GM23338 (cell line): Measurements from ENCODE around the gene IMMP2L. TPM values are rescaled to one million over a fixed set of nuclear protein-coding genes. Genes with fewer than 3 reads are reported as not detected.

Source experiments
- ATAC-seq: fragments of 200-7000 bp; cut with Tn5 transposase; 3 replicates; pipeline ENCODE4 v1.9.1; 2020
- DNase-seq: peaks from one replicate; pipeline ENCODE4 v3.0.0-alpha.2; 2015; ENCODE audit warnings: low spot score
- H2AFZ ChIP-seq: fragments of 200-600 bp; sonication (generic); 2 replicates; pipeline ENCODE4 v1.8.0; 2016; ENCODE audit warnings: antibody characterized with exemption, mild to moderate bottlenecking, moderate library complexity
- H3F3A ChIP-seq: fragments of 200-600 bp; sonication (generic); replicated peaks from 2 replicates; pipeline ENCODE4 v1.8.0; 2017; ENCODE audit warnings: antibody characterized with exemption, mixed run types, low read depth
- H3K27ac ChIP-seq: fragments of 200-600 bp; sonication (generic); 2 replicates; pipeline ENCODE4 v1.6.1; 2016; ENCODE audit warnings: low read depth
- H3K27me3 ChIP-seq: fragments of 200-600 bp; sonication (generic); 2 replicates; pipeline ENCODE4 v1.8.0; 2016; ENCODE audit warnings: mild to moderate bottlenecking, mixed run types, moderate library complexity; ENCODE audit not compliant: insufficient read depth
- H3K36me3 ChIP-seq: fragments of 200-600 bp; sonication (generic); 2 replicates; pipeline ENCODE4 v1.8.0; 2016; ENCODE audit warnings: mild to moderate bottlenecking; ENCODE audit not compliant: insufficient read depth
- H3K4me1 ChIP-seq: fragments of 200-600 bp; sonication (generic); 2 replicates; pipeline ENCODE4 v1.8.0; 2016; ENCODE audit warnings: mild to moderate bottlenecking, moderate library complexity; ENCODE audit not compliant: insufficient read depth
- H3K4me2 ChIP-seq: fragments of 200-600 bp; sonication (generic); 2 replicates; pipeline ENCODE4 v1.7.1; 2017; ENCODE audit warnings: mixed run types
- H3K4me3 ChIP-seq: fragments of 200-600 bp; sonication (generic); 2 replicates; pipeline ENCODE4 v1.6.1; 2016; ENCODE audit warnings: mixed run types
- H3K79me2 ChIP-seq: fragments of 200-600 bp; sonication (generic); replicated peaks from 2 replicates; pipeline ENCODE4 v1.8.0; 2017; ENCODE audit warnings: mild to moderate bottlenecking; ENCODE audit not compliant: insufficient read depth
- H3K9me2 ChIP-seq: fragments of 200-600 bp; sonication (generic); 2 replicates; pipeline ENCODE4 v1.8.0; 2017; ENCODE audit not compliant: insufficient read depth
- H4K20me1 ChIP-seq: fragments of 200-600 bp; sonication (generic); replicated peaks from 2 replicates; pipeline ENCODE4 v1.8.0; 2017; ENCODE audit warnings: mild to moderate bottlenecking; ENCODE audit not compliant: insufficient read depth
- H3K27ac Mint-ChIP-seq: 2 replicates; pipeline ENCODE4 v1.8.0; 2020; ENCODE audit warnings: inconsistent platforms, mild to moderate bottlenecking, moderate library complexity, mixed read lengths
- H3K27me3 Mint-ChIP-seq: 3 replicates; pipeline ENCODE4 v1.8.0; 2022; ENCODE audit warnings: low read depth, mild to moderate bottlenecking, moderate library complexity, mixed read lengths, inconsistent platforms; ENCODE audit not compliant: insufficient read depth, poor library complexity
- H3K36me3 Mint-ChIP-seq: 3 replicates; pipeline ENCODE4 v1.8.0; 2021; ENCODE audit warnings: low read depth, mild to moderate bottlenecking, inconsistent platforms, moderate library complexity, mixed read lengths
- H3K4me1 Mint-ChIP-seq: 3 replicates; pipeline ENCODE4 v1.8.0; 2020; ENCODE audit warnings: mild to moderate bottlenecking, inconsistent platforms, mixed read lengths
- H3K4me3 Mint-ChIP-seq: 3 replicates; pipeline ENCODE4 v1.8.0; 2021; ENCODE audit warnings: moderate library complexity, mild to moderate bottlenecking, inconsistent platforms, mixed read lengths
- H3K9me3 Mint-ChIP-seq: 3 replicates; pipeline ENCODE4 v1.8.0; 2020; ENCODE audit warnings: moderate library complexity, mild to moderate bottlenecking, inconsistent platforms, mixed read lengths
- CREB1 ChIP-seq: fragments of 250-450 bp; sonication (Bioruptor Pico); IDR thresholded peaks from 2 replicates; pipeline ENCODE4 v1.5.0; 2020; ENCODE audit warnings: low read depth, mild to moderate bottlenecking, moderate library complexity
- ETS1 ChIP-seq: IDR thresholded peaks from 2 replicates; pipeline ENCODE4 v1.6.1; 2016; ENCODE audit warnings: antibody characterized with exemption
- EZH2 ChIP-seq: fragments of 200-600 bp; sonication (generic); IDR thresholded peaks from one replicate; pipeline ENCODE4 v1.8.0; 2017; ENCODE audit warnings: antibody characterized with exemption, mild to moderate bottlenecking, low read depth; ENCODE audit not compliant: unreplicated experiment
- REST ChIP-seq: IDR thresholded peaks from one replicate; pipeline ENCODE4 v1.6.1; 2018; ENCODE audit warnings: antibody characterized with exemption; ENCODE audit not compliant: unreplicated experiment
- ZNF114 ChIP-seq: fragments of 250-450 bp; sonication (Bioruptor Pico); IDR thresholded peaks from 2 replicates; pipeline ENCODE4 v1.5.0; 2020; ENCODE audit warnings: mild to moderate bottlenecking, moderate library complexity
- polyA plus RNA-seq: library from polyadenylated mRNA; unstranded; fragments of >200 nt; fragmentation: Nextera tagmentation; extraction: Ambion mirVana; gene quantifications from 2 replicates; pipeline ENCODE4 v1.2.1, GENCODE V29; 2016
- total RNA-seq: library from RNA; depleted of rRNA; stranded (reverse); fragments of >200 nt; shearing (Covaris generic); gene quantifications from 2 replicates; pipeline ENCODE4 v1.2.3, GENCODE V29; 2014

IMMP2L gene
- total and polyA plus RNA-seq, 2 experiments from 2014 or later = 7.3 to 14.0 TPM

GRCh38 chr7:111129435-111129834 lies 432.9 kb downstream of the IMMP2L start:
- no peaks in the 10 kb centered on the region for H3K27me3 ChIP-seq
- H3K4me1 ChIP-seq = no peaks in the 10 kb centered on the region
- Mint-ChIP-seq H3K27me3 (no peaks in the 10 kb centered on the region), H3K4me1 (peaks cover 6% of the 10 kb centered on the region; the same call in 2 of the 3 replicates), H3K36me3 (no peaks in the 10 kb centered on the region), H3K4me3 (no peak overlapping the region), H3K27ac (no peak overlapping the region), H3K9me3 (no peaks in the 10 kb centered on the region)
- H3K4me3 ChIP-seq = no peak overlapping the region
- H3K79me2 ChIP-seq = no peaks in the 10 kb centered on the region
- H4K20me1 ChIP-seq = no peaks in the 10 kb centered on the region
- H3K27ac ChIP-seq = no peak overlapping the region
- H3K4me2 ChIP-seq = no peak overlapping the region
- TF ChIP-seq ZNF114 (CRISPR knock-in tag) = no peak
- no peak for TF ChIP-seq CREB1 (CRISPR knock-in tag)
- no peak for TF ChIP-seq EZH2
- TF ChIP-seq REST = no peak
- ATAC-seq (no peak), DNase-seq (no peak)
- H3K36me3 ChIP-seq = no peaks in the 10 kb centered on the region
- no peaks in the 10 kb centered on the region for H3K9me2 ChIP-seq
- no peaks in the 10 kb centered on the region for H3F3A ChIP-seq
- H2AFZ ChIP-seq = no peak overlapping the region

GRCh38 chr7:111126987-111127386 lies 435.3 kb downstream of the IMMP2L start:
- H3F3A ChIP-seq = no peaks in the 10 kb centered on the region
- no peaks in the 10 kb centered on the region for H3K9me2 ChIP-seq
- H3K4me3 ChIP-seq = no peak overlapping the region
- H2AFZ ChIP-seq = no peak overlapping the region
- Mint-ChIP-seq H3K36me3 (no peaks in the 10 kb centered on the region), H3K4me3 (no peak overlapping the region), H3K9me3 (no peaks in the 10 kb centered on the region), H3K27ac (no peak overlapping the region), H3K27me3 (no peaks in the 10 kb centered on the region), H3K4me1 (no peaks in the 10 kb centered on the region)
- H3K36me3 ChIP-seq = no peaks in the 10 kb centered on the region
- no peaks in the 10 kb centered on the region for H4K20me1 ChIP-seq
- H3K27me3 ChIP-seq = no peaks in the 10 kb centered on the region
- H3K79me2 ChIP-seq = no peaks in the 10 kb centered on the region
- H3K4me2 ChIP-seq = no peak overlapping the region
- TF ChIP-seq REST (peak; percentile 45), ETS1 (no peak)
- ATAC-seq = no peak
- H3K4me1 ChIP-seq = no peaks in the 10 kb centered on the region
- DNase-seq = no peak
- no peak overlapping the region for H3K27ac ChIP-seq
